ENCODE measurements around the gene FIG4. TPM values are rescaled to one million over a fixed set of nuclear protein-coding genes. Genes with fewer than 3 reads are reported as not detected.

The FIG4 gene
- total and polyA plus RNA-seq, 8 donors: 4.0 to 10.8 (median 6.1) TPM

DNA sequence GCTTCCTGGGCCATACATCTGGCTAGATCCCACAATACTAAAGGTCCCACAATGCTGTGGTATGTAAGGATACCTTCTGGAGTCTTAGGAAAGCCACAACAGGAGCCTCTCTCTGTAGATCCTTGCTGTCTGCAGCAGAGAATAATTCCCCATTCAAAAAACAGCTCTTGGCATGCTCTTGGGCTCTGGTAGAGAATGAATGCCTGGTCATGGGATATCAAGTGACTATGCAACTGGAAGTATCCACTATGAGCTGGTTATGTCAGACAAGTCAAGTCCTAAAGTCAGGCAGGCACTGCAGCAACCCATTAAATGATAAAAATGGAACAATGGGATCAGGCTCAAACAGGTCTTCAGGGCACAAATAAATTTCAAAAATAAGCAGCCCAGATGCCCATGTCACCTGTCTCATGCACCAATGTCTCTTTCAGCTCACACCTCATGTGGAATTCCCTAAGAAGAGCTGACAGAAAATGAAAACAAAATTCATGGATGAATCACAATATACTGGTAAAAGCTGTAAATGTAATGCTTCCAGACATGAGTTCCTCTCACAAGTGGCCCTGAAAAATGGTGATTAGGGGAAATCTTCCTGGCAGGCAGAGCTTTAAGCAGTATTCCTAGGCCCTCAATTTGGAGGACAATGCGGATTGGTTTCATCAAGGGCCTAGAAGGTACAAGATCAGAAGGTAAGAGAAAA lies 4.4 kb upstream of the FIG4 start:
- no peak for DNase-seq
- WGBS, 2 donors: 92 to 95% methylated on average over 1 of the region's 1 CpG
- ATAC-seq: no peak
- H3K9me3 ChIP-seq: no peaks in the 10 kb centered on the region
- no peak overlapping the region for H3K27ac ChIP-seq
- H3K36me3 ChIP-seq: no peaks in the 10 kb centered on the region
- no peaks in the 10 kb centered on the region for H3K27me3 ChIP-seq
- TF ChIP-seq, protein P1, sequence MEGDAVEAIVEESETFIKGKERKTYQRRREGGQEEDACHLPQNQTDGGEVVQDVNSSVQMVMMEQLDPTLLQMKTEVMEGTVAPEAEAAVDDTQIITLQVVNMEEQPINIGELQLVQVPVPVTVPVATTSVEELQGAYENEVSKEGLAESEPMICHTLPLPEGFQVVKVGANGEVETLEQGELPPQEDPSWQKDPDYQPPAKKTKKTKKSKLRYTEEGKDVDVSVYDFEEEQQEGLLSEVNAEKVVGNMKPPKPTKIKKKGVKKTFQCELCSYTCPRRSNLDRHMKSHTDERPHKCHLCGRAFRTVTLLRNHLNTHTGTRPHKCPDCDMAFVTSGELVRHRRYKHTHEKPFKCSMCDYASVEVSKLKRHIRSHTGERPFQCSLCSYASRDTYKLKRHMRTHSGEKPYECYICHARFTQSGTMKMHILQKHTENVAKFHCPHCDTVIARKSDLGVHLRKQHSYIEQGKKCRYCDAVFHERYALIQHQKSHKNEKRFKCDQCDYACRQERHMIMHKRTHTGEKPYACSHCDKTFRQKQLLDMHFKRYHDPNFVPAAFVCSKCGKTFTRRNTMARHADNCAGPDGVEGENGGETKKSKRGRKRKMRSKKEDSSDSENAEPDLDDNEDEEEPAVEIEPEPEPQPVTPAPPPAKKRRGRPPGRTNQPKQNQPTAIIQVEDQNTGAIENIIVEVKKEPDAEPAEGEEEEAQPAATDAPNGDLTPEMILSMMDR (IDR thresholded peaks at IDR 0.05): no peak
- no peak overlapping the region for H3K4me3 ChIP-seq
- peaks cover 0 to 1% (median 0%) of the 10 kb centered on the region in 3 donors for H3K4me1 ChIP-seq
- intact Hi-C loops (cut with DNase I): no loop called here
- FAIRE-seq: no peak

DNA sequence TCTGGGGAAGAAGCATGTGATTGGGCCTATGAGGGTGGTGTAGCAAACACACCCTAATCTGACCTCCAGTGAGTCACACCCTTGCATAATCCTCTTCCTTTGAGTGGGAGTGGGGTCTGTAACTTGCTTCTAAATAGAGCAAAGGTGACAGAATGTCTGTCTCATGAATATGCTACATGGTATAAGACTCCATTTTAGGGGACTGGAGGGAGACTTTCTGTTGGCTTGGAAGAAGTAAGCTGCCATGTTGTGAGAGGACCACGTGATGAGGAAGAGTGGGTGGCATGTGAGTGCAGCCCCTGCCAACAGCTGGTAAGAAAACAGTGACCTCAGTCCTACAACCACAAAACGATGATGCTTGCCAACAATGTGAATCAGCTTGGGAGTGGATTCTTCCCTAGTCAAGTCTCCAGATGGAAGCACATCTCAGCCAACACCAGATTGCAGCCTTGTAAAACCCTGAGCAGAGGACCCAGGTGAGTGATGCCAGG lies 3.8 kb upstream of the FIG4 start:
- DNase-seq (no peak), ATAC-seq (no peak), FAIRE-seq (no peak)
- no peaks in the 10 kb centered on the region for H3K36me3 ChIP-seq
- H3K27me3 ChIP-seq: no peaks in the 10 kb centered on the region
- no peaks in the 10 kb centered on the region for H3K9me3 ChIP-seq
- intact Hi-C loops (cut with DNase I): no loop called here
- H3K27ac ChIP-seq: no peak overlapping the region
- WGBS, 2 donors: 48 to 51% methylated on average over 2 of the region's 2 CpGs
- no peak overlapping the region for H3K4me3 ChIP-seq
- peaks cover 0 to 7% (median 0%) of the 10 kb centered on the region in 3 donors for H3K4me1 ChIP-seq
- TF ChIP-seq, protein P1 (IDR thresholded peaks at IDR 0.05): no peak

DNA sequence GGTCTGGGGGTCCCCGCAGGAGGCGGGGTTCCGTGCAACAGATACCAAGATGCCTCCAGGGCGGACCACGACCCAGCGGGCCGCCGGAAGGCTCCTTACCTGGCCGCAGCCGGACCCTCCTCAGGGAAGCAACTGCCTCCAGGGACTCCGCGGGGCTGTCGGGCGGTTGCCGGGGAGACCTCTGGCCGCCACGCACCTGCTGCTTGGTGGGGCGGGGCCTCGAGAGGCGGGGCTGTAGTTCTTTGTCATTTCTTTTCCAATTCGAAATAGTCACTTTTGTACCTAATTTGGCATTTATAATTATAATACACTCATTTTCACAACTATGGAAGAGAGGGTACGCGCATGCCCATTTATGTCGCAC lies 741 bp upstream of the FIG4 start:
- Histone ChIP-seq H3K9me3 (no peaks in the 10 kb centered on the region), H3K4me3 (peak overlapping the region; percentile 61 to 76 (median 67)), H3K36me3 (no peaks in the 10 kb centered on the region), H3K4me1 (peaks cover 0 to 8% (median 0%) of the 10 kb centered on the region in 3 donors), H3K27ac (peak overlapping the region; percentile 67 to 93 (median 89)), H3K27me3 (no peaks in the 10 kb centered on the region)
- TF ChIP-seq, protein P1 (IDR thresholded peaks at IDR 0.05): no peak
- 0 to 1% methylated on average over 24 of the region's 24 CpGs for WGBS, 2 donors
- intact Hi-C loops (cut with DNase I): no loop called here
- DNase-seq (peak; percentile 68 to 89 (median 78)), FAIRE-seq (no peak), ATAC-seq (peak; percentile 84 to 90 (median 86))

DNA sequence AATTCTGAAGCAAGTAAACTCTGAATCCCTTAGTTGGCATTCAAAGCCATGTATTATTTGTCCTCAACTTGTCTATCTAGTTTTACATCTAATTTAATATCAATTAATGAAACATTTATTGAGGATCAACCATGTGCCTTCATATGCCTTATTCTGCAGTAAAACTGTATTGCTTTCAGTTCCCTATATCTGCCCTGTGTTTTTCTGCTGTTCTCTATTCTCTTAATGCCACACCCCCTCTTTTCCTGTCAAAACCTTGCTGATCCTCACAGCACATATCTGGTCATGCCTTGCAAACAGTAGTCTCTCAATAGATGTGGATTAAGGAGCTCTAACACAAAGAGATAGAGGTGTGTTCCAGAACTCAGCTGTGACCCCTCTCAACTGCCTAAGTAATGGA lies 2.0 kb downstream of the FIG4 start:
- Histone ChIP-seq H3K27me3 (no peaks in the 10 kb centered on the region), H3K4me3 (no peak overlapping the region), H3K4me1 (peaks cover 0 to 8% (median 0%) of the 10 kb centered on the region in 3 donors), H3K36me3 (no peaks in the 10 kb centered on the region), H3K27ac (no peak overlapping the region), H3K9me3 (no peaks in the 10 kb centered on the region)
- no peak for ATAC-seq
- no peak for DNase-seq
- FAIRE-seq: no peak
- intact Hi-C loops (cut with DNase I): no loop called here
- TF ChIP-seq, protein P1 (IDR thresholded peaks at IDR 0.05): no peak

DNA sequence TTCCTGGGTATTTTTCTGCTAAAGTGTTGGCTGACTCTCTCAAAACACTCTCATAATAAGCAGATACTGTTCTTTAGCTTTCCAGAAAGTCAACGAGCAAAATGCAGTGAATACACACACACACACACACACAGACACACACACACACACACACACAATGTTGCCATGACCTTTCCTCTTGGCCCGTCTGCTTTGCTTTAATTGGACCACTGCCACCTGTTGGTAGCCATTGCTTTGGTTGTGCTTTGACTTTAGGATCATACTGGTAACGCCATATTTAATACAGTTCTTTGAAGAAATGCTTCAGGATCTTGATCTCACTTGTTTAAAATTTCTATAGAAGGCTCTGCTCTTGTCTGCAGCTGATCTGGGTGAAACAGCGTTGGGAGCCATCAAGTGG lies 4.4 kb downstream of the FIG4 start:
- Histone ChIP-seq H3K27ac (no peak overlapping the region), H3K4me3 (no peak overlapping the region), H3K4me1 (peaks cover 0 to 8% (median 0%) of the 10 kb centered on the region in 3 donors), H3K9me3 (no peaks in the 10 kb centered on the region), H3K27me3 (no peaks in the 10 kb centered on the region), H3K36me3 (no peaks in the 10 kb centered on the region)
- no peak for DNase-seq
- WGBS, 2 donors: 57 to 59% methylated on average over 4 of the region's 4 CpGs
- no peak for ATAC-seq
- TF ChIP-seq, protein P1 (IDR thresholded peaks at IDR 0.05): no peak
- intact Hi-C loops (cut with DNase I): no loop called here
- no peak for FAIRE-seq
